PC-9 (cell line): ENCODE measurements around the gene RAB36. TPM values are rescaled to one million over a fixed set of nuclear protein-coding genes. Genes with fewer than 3 reads are reported as not detected.

Experiments
- BruUV-seq: library from RNA; stranded (reverse); fragments of 400-500 nt; replicated peaks from 2 replicates; lab custom pipeline; 2021; lab: Mats Ljungman, UMichigan
- CTCF ChIA-PET: fragments of 300-600 bp; sonication (Branson Sonifier 250); formaldehyde crosslinking; loops from one replicate; lab custom pipeline; 2022; ENCODE audit warnings: antibody characterized with exemption; lab: Charles Lee
- POLR2A ChIA-PET: fragments of 300-600 bp; sonication (Branson Sonifier 250); formaldehyde crosslinking; loops from one replicate; lab custom pipeline; 2022; ENCODE audit warnings: antibody characterized with exemption; ENCODE audit not compliant: unreplicated experiment; lab: Charles Lee
- DNase-seq, 2 experiments: peaks; one replicate each; pipeline versions ENCODE4 v3.0.0 to v3.0.0-alpha.2; 2015 to 2022; ENCODE audit warnings: mixed read lengths in 1 of 2
- H2AFZ ChIP-seq: fragments of 200-600 bp; sonication (generic); 2 replicates; pipeline ENCODE4 v1.8.1; 2017; ENCODE audit warnings: antibody characterized with exemption
- H3F3A ChIP-seq: fragments of 200-600 bp; sonication (generic); 2 replicates; pipeline ENCODE4 v1.8.1; 2017; ENCODE audit warnings: antibody characterized with exemption, mild to moderate bottlenecking, low read depth; ENCODE audit not compliant: insufficient read depth
- H3K27ac ChIP-seq: fragments of 200-600 bp; sonication (generic); 2 replicates; pipeline ENCODE4 v1.6.1; 2016; ENCODE audit warnings: mixed run types
- H3K27me3 ChIP-seq: fragments of 200-600 bp; sonication (generic); 2 replicates; pipeline ENCODE4 v1.6.1; 2016; ENCODE audit warnings: low read depth, mixed run types; ENCODE audit not compliant: insufficient read depth
- H3K36me3 ChIP-seq: fragments of 200-600 bp; sonication (generic); 2 replicates; pipeline ENCODE4 v1.6.1; 2016; ENCODE audit warnings: low read depth, mixed run types
- H3K4me1 ChIP-seq: fragments of 200-600 bp; sonication (generic); replicated peaks from 2 replicates; pipeline ENCODE4 v1.6.1; 2016; ENCODE audit warnings: mixed run types; ENCODE audit not compliant: insufficient read depth
- H3K4me2 ChIP-seq: fragments of 200-600 bp; sonication (generic); 2 replicates; pipeline ENCODE4 v1.6.1; 2017; ENCODE audit warnings: mixed run types
- H3K4me3 ChIP-seq: fragments of 200-600 bp; sonication (generic); 2 replicates; pipeline ENCODE4 v1.6.1; 2016; ENCODE audit warnings: mixed run types
- H3K79me2 ChIP-seq: fragments of 200-600 bp; sonication (generic); 2 replicates; pipeline ENCODE4 v1.6.1; 2017; ENCODE audit warnings: low read depth, mixed run types
- H3K9me2 ChIP-seq: fragments of 200-600 bp; sonication (generic); 2 replicates; pipeline ENCODE4 v1.8.1; 2017; ENCODE audit warnings: mild to moderate bottlenecking; ENCODE audit not compliant: insufficient read depth
- H3K9me3 ChIP-seq: fragments of 200-600 bp; sonication (generic); 2 replicates; pipeline ENCODE4 v1.8.1; 2016; ENCODE audit warnings: low read depth; ENCODE audit not compliant: insufficient read depth
- H4K20me1 ChIP-seq: fragments of 200-600 bp; sonication (generic); 2 replicates; pipeline ENCODE4 v1.8.1; 2017; ENCODE audit not compliant: insufficient read depth
- CTCF ChIP-seq: fragments of 200-600 bp; sonication (generic); conservative IDR thresholded peaks from 2 replicates; pipeline ENCODE4 v1.6.1; 2017; ENCODE audit warnings: mixed run types, antibody characterized with exemption, mild to moderate bottlenecking, moderate library complexity
- EZH2 ChIP-seq: fragments of 200-600 bp; sonication (generic); IDR thresholded peaks from 2 replicates; pipeline ENCODE4 v1.8.0; 2017; ENCODE audit warnings: antibody characterized with exemption, low read depth
- intact Hi-C: fragments of 100-400 bp; cut with micrococcal nuclease; formaldehyde crosslinking; loops from one replicate; pipeline ENCODE4 v1.10.0; 2022; ENCODE audit not compliant: unreplicated experiment
- total RNA-seq: library from RNA; stranded (reverse); gene quantifications from 2 replicates; pipeline ENCODE4 v1.2.3, GENCODE V29; 2021

The RAB36 gene
- total RNA-seq, 1 experiment from 2014 or later, result 6.8 TPM

- DNase-seq, result no peak
- Histone ChIP-seq H3K79me2 (no peaks in the 10 kb centered on the region), H3K36me3 (no peaks in the 10 kb centered on the region), H3K4me3 (no peak overlapping the region), H3K4me1 (no peaks in the 10 kb centered on the region), H3K9me2 (no peaks in the 10 kb centered on the region), H3K27me3 (no peaks in the 10 kb centered on the region), H3K27ac (no peak overlapping the region), H3K9me3 (no peaks in the 10 kb centered on the region), H3F3A (no peaks in the 10 kb centered on the region), H3K4me2 (no peak overlapping the region), H2AFZ (no peak overlapping the region), H4K20me1 (no peaks in the 10 kb centered on the region)
- TF ChIP-seq CTCF (no peak), EZH2 (no peak)
- no TSS peak for BruUV-seq
- POLR2A ChIA-PET, result no interaction called here
- CTCF ChIA-PET, result no interaction called here
- intact Hi-C loops, result no loop called here
These were observed 21.8 kb downstream of the RAB36 start for GRCh38 chr22:23166841-23167616.

DNA sequence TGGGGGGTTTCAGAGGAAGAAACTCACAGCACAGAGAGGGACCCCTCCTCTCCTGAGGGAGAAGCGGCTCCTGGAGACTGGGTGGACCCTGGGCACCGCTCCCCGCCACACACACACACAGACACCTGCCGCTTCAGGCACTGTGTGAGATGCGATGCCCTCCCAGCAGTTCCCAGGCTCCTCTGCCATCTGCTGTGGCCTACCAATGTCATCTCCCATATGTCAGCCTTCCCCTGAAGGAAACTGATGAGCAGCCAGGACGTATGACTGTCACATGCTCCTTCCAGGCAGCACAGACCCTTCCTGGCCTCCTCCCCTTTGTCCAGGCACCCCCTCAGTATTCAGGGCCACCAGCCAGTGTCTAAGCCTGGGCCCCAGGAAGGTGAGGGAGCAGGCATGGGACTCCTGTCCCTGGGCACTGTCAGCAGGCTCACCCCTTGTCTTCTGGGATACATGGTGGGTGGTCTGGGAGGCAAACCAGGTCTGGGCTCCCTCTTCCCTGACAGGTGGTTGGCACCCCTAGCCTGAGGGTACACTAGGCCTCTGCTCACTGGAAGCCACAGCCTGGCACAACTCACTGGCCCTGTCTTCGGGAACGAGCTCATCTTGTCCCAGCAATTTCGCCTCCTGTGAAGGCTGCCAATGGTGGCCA lies 23.2 kb downstream of the RAB36 start:
- DNase-seq, result no peak
- no peaks in the 10 kb centered on the region for H3K9me3 ChIP-seq
- CTCF ChIA-PET, result no interaction called here
- no peaks in the 10 kb centered on the region for H3K27me3 ChIP-seq
- no TSS peak for BruUV-seq
- no peaks in the 10 kb centered on the region for H3K79me2 ChIP-seq
- no peak overlapping the region for H3K4me2 ChIP-seq
- H2AFZ ChIP-seq, result no peak overlapping the region
- intact Hi-C loops, result no loop called here
- H3F3A ChIP-seq, result no peaks in the 10 kb centered on the region
- no peak for TF ChIP-seq CTCF
- TF ChIP-seq EZH2, result no peak
- no peaks in the 10 kb centered on the region for H4K20me1 ChIP-seq
- no peak overlapping the region for H3K27ac ChIP-seq
- no peaks in the 10 kb centered on the region for H3K9me2 ChIP-seq
- POLR2A ChIA-PET, result no interaction called here
- no peaks in the 10 kb centered on the region for H3K4me1 ChIP-seq
- no peak overlapping the region for H3K4me3 ChIP-seq
- no peaks in the 10 kb centered on the region for H3K36me3 ChIP-seq

- H2AFZ ChIP-seq, result no peak overlapping the region
- no peak for TF ChIP-seq EZH2
- TF ChIP-seq CTCF, result no peak
- CTCF ChIA-PET, result no interaction called here
- no peaks in the 10 kb centered on the region for H3K9me2 ChIP-seq
- DNase-seq, result no peak
- H4K20me1 ChIP-seq, result no peaks in the 10 kb centered on the region
- no peak overlapping the region for H3K27ac ChIP-seq
- H3K27me3 ChIP-seq, result no peaks in the 10 kb centered on the region
- H3K36me3 ChIP-seq, result no peaks in the 10 kb centered on the region
- no peaks in the 10 kb centered on the region for H3K4me1 ChIP-seq
- H3K4me2 ChIP-seq, result no peak overlapping the region
- H3K9me3 ChIP-seq, result no peaks in the 10 kb centered on the region
- no peaks in the 10 kb centered on the region for H3K79me2 ChIP-seq
- intact Hi-C loops, result no loop called here
- no peak overlapping the region for H3K4me3 ChIP-seq
- BruUV-seq, result no TSS peak
- H3F3A ChIP-seq, result no peaks in the 10 kb centered on the region
- POLR2A ChIA-PET, result no interaction called here
These were observed 23.7 kb downstream of the RAB36 start for GRCh38 chr22:23169043-23169406.
